Mucosa of rectum (tissue), 2 donors: ENCODE data around the gene COL8A2.

ENCODE experiments used
- H3K27ac ChIP-seq, 2 donors: one replicate each; pipeline ENCODE4 v1.7.0; 2013; ENCODE audit warnings: inconsistent platforms in 2 of 2, low read depth in 2 of 2, low read length in 2 of 2
- H3K27me3 ChIP-seq, 2 donors: one replicate each; pipeline ENCODE4 v1.7.0; 2013; ENCODE audit warnings: low read length in 2 of 2; ENCODE audit not compliant: control insufficient read depth in 2 of 2, insufficient read depth in 2 of 2
- H3K36me3 ChIP-seq, 2 donors: one replicate each; pipeline ENCODE4 v1.7.0; 2013; ENCODE audit warnings: low read length in 2 of 2; ENCODE audit not compliant: control insufficient read depth in 2 of 2, insufficient read depth in 2 of 2
- H3K4me1 ChIP-seq, 2 donors: one replicate each; pipeline ENCODE4 v1.7.0; 2013; ENCODE audit warnings: low read length in 2 of 2, mild to moderate bottlenecking in 1 of 2; ENCODE audit not compliant: control insufficient read depth in 2 of 2, insufficient read depth in 2 of 2
- H3K4me3 ChIP-seq, 2 donors: one replicate each; pipeline ENCODE4 v1.7.0; 2013; ENCODE audit warnings: low read length in 2 of 2
- H3K9ac ChIP-seq, 2 donors: one replicate each; pipeline ENCODE4 v1.7.0; 2013; ENCODE audit warnings: low read length in 2 of 2, low read depth in 1 of 2, mild to moderate bottlenecking in 1 of 2
- H3K9me3 ChIP-seq, 2 donors: one replicate each; pipeline ENCODE4 v1.7.0; 2013; ENCODE audit warnings: low read length in 2 of 2; ENCODE audit not compliant: control insufficient read depth in 2 of 2
- donor health status: healthy.
- donor health status: Normal muscosa, but diverticular disease.

COL8A2 gene

DNA sequence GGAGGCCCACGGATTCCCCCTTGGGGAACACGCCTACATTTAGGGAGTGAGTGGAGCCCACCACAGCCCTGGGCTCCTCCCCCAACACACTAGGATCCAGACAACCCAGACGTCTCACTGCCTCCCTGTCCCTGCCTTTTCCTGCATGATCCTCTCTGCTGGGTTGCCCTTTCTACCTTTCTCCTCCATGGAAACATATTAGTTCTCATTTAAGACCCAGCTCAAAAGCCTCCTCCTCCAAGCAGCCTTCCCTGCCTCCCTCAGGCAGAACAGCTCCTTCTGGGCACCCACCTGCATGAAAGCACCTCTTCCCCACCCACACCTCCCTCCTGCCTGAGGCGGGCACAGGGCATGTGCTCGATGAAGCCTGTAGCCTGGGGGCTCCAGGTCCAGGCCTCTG lies 10.7 kb downstream of the COL8A2 start:
- no peak overlapping the region for H3K9ac ChIP-seq
- H3K4me1 ChIP-seq, result peaks cover 0 to 2% of the 10 kb centered on the region in 2 donors
- H3K27me3 ChIP-seq, result no peaks in the 10 kb centered on the region
- no peaks in the 10 kb centered on the region for H3K36me3 ChIP-seq
- H3K27ac ChIP-seq, result no peak overlapping the region
- no peak overlapping the region for H3K4me3 ChIP-seq
- H3K9me3 ChIP-seq, result no peaks in the 10 kb centered on the region

DNA sequence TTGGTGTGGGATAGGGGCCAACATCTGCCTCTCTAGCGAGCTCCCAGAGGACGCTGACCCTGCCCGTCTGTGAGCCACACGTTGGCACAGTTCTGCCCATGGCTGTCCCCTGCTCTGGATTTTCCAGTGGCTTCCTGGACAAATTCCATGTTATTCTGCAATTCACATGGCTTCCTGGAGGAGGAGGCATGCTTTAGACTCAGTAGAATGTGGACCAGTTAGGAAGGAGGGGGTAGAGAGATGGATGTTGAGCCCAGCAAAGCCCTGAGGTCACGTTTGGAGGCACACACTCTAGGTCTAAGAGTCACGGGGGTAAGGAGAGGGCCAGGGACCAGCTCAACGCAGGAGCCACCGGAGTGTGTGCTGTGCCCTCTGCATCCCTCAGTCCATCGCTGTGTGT lies 12.2 kb downstream of the COL8A2 start:
- Histone ChIP-seq H3K4me1 (peaks cover 0 to 2% of the 10 kb centered on the region in 2 donors), H3K4me3 (no peak overlapping the region), H3K27ac (no peak overlapping the region), H3K36me3 (no peaks in the 10 kb centered on the region), H3K27me3 (no peaks in the 10 kb centered on the region), H3K9ac (no peak overlapping the region), H3K9me3 (no peaks in the 10 kb centered on the region)

DNA sequence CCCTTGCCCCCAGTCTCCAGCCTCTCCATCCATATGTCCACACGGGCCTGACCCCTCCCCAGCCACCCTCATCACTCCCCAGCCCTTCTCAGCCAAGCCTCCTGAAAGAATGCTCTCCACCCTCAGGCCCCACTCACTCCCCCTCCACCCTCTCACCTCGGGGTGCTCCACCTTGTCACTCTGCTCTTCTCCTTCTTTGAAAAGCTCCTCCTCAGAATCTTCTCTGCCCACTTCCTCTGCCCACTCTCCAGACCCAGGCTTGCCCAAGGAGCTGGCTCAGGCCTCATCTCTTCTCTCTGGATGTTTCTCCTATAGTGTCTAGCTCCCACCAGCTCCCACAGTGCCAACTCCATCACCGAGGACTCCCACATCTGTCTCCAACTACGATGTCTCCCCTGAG lies 13.9 kb downstream of the COL8A2 start:
- Histone ChIP-seq H3K9ac (no peak overlapping the region), H3K9me3 (no peaks in the 10 kb centered on the region), H3K36me3 (no peaks in the 10 kb centered on the region), H3K27me3 (no peaks in the 10 kb centered on the region), H3K27ac (no peak overlapping the region), H3K4me3 (no peak overlapping the region), H3K4me1 (peaks cover 0 to 2% of the 10 kb centered on the region in 2 donors)

- Histone ChIP-seq H3K4me1 (no peaks in the 10 kb centered on the region), H3K4me3 (no peak overlapping the region), H3K36me3 (no peaks in the 10 kb centered on the region), H3K27me3 (no peaks in the 10 kb centered on the region), H3K9ac (no peak overlapping the region), H3K9me3 (no peaks in the 10 kb centered on the region), H3K27ac (no peak overlapping the region)
These were observed 15.9 kb downstream of the COL8A2 start for GRCh38 chr1:36109041-36109679.

- Histone ChIP-seq H3K36me3 (no peaks in the 10 kb centered on the region), H3K4me3 (no peak overlapping the region), H3K27ac (no peak overlapping the region), H3K9me3 (no peaks in the 10 kb centered on the region), H3K9ac (no peak overlapping the region), H3K4me1 (no peaks in the 10 kb centered on the region), H3K27me3 (no peaks in the 10 kb centered on the region)
These were observed 16.7 kb downstream of the COL8A2 start for GRCh38 chr1:36108314-36108713.

- H3K9ac ChIP-seq, result no peak overlapping the region
- H3K4me3 ChIP-seq, result no peak overlapping the region
- H3K4me1 ChIP-seq, result no peaks in the 10 kb centered on the region
- H3K9me3 ChIP-seq, result no peaks in the 10 kb centered on the region
- H3K27me3 ChIP-seq, result no peaks in the 10 kb centered on the region
- no peaks in the 10 kb centered on the region for H3K36me3 ChIP-seq
- H3K27ac ChIP-seq, result no peak overlapping the region
These were observed 17.6 kb downstream of the COL8A2 start for GRCh38 chr1:36107394-36107793.

DNA sequence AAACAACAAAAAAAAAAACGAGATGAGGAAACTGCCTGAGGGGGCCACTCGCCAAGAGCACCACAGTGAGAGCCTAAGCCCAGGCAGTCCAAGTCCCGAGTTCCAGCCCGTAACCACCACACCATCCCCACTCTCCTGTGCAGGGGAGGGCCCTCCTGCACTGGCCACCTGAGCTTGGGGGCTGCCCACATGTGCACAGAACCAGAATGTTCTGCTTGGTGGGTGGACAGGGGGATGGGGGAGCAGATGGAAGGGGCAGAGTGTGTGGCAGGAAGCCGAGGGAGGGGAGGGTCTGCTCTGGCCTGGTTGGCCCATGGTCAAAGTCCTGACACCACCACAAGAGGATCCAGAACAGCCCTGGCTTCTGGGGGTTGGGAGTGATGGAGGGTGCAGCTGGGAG lies 18.8 kb downstream of the COL8A2 start:
- no peak overlapping the region for H3K4me3 ChIP-seq
- H3K27me3 ChIP-seq, result no peaks in the 10 kb centered on the region
- no peaks in the 10 kb centered on the region for H3K4me1 ChIP-seq
- no peak overlapping the region for H3K27ac ChIP-seq
- H3K36me3 ChIP-seq, result no peaks in the 10 kb centered on the region
- H3K9ac ChIP-seq, result no peak overlapping the region
- H3K9me3 ChIP-seq, result no peaks in the 10 kb centered on the region

GRCh38 chr1:36101546-36101945 lies 23.5 kb downstream of the COL8A2 start:
- Histone ChIP-seq H3K27me3 (no peaks in the 10 kb centered on the region), H3K4me3 (no peak overlapping the region), H3K9me3 (no peaks in the 10 kb centered on the region), H3K36me3 (no peaks in the 10 kb centered on the region), H3K4me1 (peaks cover 0 to 3% of the 10 kb centered on the region in 2 donors), H3K27ac (no peak overlapping the region), H3K9ac (no peak overlapping the region)

DNA sequence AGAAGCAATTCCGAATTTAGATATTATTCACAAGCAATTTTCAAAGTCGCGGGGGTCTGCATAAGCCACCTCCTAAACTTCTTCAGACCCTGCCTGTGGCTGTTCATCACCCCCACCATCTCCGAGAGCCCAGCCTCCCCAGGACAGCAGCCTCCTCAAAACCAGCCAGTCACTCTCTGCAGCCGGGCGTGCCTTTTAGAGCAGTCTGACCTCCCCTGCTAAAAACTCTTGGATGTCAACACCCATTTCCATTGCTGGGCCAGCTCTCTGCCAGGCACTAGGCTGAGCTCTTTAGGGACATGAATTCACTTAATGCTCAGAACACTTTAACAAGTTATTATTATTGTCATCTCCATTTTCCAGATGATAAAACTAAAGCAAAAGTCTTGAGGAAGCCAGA lies 24.6 kb downstream of the COL8A2 start:
- Histone ChIP-seq H3K27me3 (no peaks in the 10 kb centered on the region), H3K9ac (no peak overlapping the region), H3K4me1 (peaks cover 0 to 3% of the 10 kb centered on the region in 2 donors), H3K4me3 (no peak overlapping the region), H3K36me3 (peaks cover 0 to 2% of the 10 kb centered on the region in 2 donors), H3K27ac (no peak overlapping the region), H3K9me3 (no peaks in the 10 kb centered on the region)

- Histone ChIP-seq H3K36me3 (peaks cover 3% of the 10 kb centered on the region in 2 donors), H3K9ac (no peak overlapping the region)
These were observed 25.2 kb downstream of the COL8A2 start for GRCh38 chr1:36099681-36100341.

More at GRCh38 chr1:36099681-36100341, 25.2 kb downstream of the COL8A2 start:
- no peak overlapping the region for H3K4me3 ChIP-seq
- H3K27ac ChIP-seq, result no peak overlapping the region
- no peaks in the 10 kb centered on the region for H3K27me3 ChIP-seq
- peaks cover 0 to 3% of the 10 kb centered on the region in 2 donors for H3K4me1 ChIP-seq
- H3K9me3 ChIP-seq, result no peaks in the 10 kb centered on the region
